ENCODE measurements around the gene MYL9.

The MYL9 gene

GRCh38 chr20:36584018-36584481 lies 42.7 kb downstream of the MYL9 start:
- no peak for DNase-seq (ENCODE audit: low read depth)

GRCh38 chr20:36585410-36586125 lies 44.2 kb downstream of the MYL9 start:
- no peak for DNase-seq (ENCODE audit: low read depth)

GRCh38 chr20:36587388-36588070 lies 46.2 kb downstream of the MYL9 start:
- no peak for DNase-seq (ENCODE audit: low read depth)

- no peak for DNase-seq (ENCODE audit: low read depth)
These were observed 50.0 kb downstream of the MYL9 start for GRCh38 chr20:36591281-36591680.

DNA sequence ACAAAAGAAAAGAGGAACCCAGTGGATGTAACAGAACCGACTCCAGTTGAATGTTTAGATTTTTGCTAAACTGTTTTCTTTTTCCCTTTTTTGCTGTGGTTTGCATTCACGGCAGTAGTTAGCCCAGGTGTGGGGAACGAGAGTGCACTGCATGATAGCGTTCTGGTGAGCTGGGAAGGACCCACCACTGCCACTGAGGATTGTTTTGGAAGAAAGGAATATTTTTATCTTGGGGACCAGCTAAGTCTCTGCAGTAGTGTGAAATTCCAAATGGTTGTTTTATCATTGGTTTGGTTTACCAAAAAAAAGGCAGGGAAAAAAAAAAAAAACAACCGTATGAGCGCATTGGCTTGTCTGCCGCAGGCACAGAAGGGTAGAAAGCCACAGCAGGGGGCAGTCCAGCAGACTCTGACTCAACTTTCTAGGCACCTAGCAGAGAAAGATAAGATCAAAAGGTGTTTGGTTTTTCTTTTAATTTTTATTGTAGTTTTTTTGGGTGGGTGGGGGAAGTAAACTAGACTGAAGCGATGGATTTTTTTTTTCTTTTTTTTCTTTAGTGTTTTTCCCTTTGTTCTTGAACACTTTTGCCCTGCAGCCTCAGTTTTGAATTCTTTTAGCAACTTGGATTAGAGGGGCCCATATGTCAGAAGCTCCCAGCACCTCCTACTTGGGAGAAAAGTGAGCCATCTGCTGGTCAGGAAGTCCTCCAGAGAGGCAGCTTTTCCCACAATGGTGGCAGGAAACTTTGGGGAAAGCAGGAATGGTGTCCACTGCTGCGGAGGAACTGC lies 50.7 kb downstream of the MYL9 start:
- no peak for DNase-seq (ENCODE audit: low read depth)

- DNase-seq (ENCODE audit: low read depth): no peak
These were observed 52.1 kb downstream of the MYL9 start for GRCh38 chr20:36593347-36593929.

- no peak for DNase-seq (ENCODE audit: low read depth)
These were observed 58.6 kb downstream of the MYL9 start for GRCh38 chr20:36599912-36600345.
